ENCODE results near the gene TTBK1.

DNA sequence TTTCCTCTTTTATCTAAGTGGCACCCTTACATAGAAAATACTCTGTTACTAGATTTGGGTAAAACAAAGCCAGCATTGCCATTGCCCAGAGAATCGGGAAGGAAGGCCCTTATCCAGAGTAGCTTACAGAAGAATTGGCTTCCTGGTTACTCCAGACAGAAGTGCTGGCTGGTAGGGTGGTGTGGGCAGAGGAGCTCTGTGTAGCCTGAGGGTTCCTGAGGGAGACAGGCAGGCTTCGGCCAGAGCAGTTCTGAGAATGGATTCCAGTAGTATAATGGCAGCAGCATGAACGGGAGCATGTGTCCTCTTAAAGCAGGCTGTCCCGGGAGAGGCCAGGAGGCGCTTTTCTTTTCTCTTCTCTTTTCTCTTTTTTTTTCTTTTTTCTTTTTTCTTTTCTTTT is 49.4 kb upstream of the TTBK1 start:
- TF ChIP-seq, protein P1, sequence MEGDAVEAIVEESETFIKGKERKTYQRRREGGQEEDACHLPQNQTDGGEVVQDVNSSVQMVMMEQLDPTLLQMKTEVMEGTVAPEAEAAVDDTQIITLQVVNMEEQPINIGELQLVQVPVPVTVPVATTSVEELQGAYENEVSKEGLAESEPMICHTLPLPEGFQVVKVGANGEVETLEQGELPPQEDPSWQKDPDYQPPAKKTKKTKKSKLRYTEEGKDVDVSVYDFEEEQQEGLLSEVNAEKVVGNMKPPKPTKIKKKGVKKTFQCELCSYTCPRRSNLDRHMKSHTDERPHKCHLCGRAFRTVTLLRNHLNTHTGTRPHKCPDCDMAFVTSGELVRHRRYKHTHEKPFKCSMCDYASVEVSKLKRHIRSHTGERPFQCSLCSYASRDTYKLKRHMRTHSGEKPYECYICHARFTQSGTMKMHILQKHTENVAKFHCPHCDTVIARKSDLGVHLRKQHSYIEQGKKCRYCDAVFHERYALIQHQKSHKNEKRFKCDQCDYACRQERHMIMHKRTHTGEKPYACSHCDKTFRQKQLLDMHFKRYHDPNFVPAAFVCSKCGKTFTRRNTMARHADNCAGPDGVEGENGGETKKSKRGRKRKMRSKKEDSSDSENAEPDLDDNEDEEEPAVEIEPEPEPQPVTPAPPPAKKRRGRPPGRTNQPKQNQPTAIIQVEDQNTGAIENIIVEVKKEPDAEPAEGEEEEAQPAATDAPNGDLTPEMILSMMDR (IDR thresholded peaks at IDR 0.05): no peak
- TF ChIP-seq POLR2A (IDR thresholded peaks at IDR 0.05): no peak
